ENCODE measurements around the gene XPNPEP2.

XPNPEP2 gene

GRCh38 chrX:129754056-129755024 lies 15.6 kb downstream of the XPNPEP2 start:
- peak; percentile 38 for DNase-seq

- no peak for DNase-seq
These were observed 17.2 kb downstream of the XPNPEP2 start for GRCh38 chrX:129755779-129756650.

- peak; percentile 74 for DNase-seq
These were observed 20.8 kb downstream of the XPNPEP2 start for GRCh38 chrX:129759576-129760061.

GRCh38 chrX:129760155-129760554 lies 21.4 kb downstream of the XPNPEP2 start:
- no peak for DNase-seq

GRCh38 chrX:129760981-129761380 lies 22.2 kb downstream of the XPNPEP2 start:
- no peak for DNase-seq

- DNase-seq, result no peak
These were observed 22.8 kb downstream of the XPNPEP2 start for GRCh38 chrX:129761596-129761995.

- no peak for DNase-seq
These were observed 23.7 kb downstream of the XPNPEP2 start for GRCh38 chrX:129762448-129762847.

GRCh38 chrX:129763666-129764065 lies 24.9 kb downstream of the XPNPEP2 start:
- DNase-seq, result no peak

- DNase-seq, result no peak
These were observed 29.4 kb downstream of the XPNPEP2 start for GRCh38 chrX:129768186-129768585.

GRCh38 chrX:129768586-129769466 lies 30.0 kb downstream of the XPNPEP2 start:
- no peak for DNase-seq

- no peak for DNase-seq
These were observed 30.8 kb downstream of the XPNPEP2 start for GRCh38 chrX:129769467-129770154.

GRCh38 chrX:129771266-129771995 lies 32.7 kb downstream of the XPNPEP2 start:
- no peak for DNase-seq

GRCh38 chrX:129772796-129773431 lies 34.1 kb downstream of the XPNPEP2 start:
- peak; percentile 94 for DNase-seq

- DNase-seq, result no peak
These were observed 35.1 kb downstream of the XPNPEP2 start for GRCh38 chrX:129773649-129774458.

GRCh38 chrX:129777218-129778030 lies 38.6 kb downstream of the XPNPEP2 start:
- peak; percentile 64 for DNase-seq

- no peak for DNase-seq
These were observed 40.4 kb downstream of the XPNPEP2 start for GRCh38 chrX:129779086-129779672.

GRCh38 chrX:129779747-129780146 lies 41.0 kb downstream of the XPNPEP2 start, which contains the start of gene SASH3:
Gene SASH3 (plus strand): TSS chrX:129779949. CDS start chrX:129780098, 149 bp downstream.
- peak; percentile 83 for DNase-seq

Data from inflammatory macrophage treated with lipopolysaccharide for 4 hours (primary cell).